Fibroblast of lung (primary cell): Measurements from ENCODE around the gene COX8A. TPM values are rescaled to one million over a fixed set of nuclear protein-coding genes. Genes with fewer than 3 reads are reported as not detected.
A peak's percentile ranks its signal among the peaks of the same experiment; 100 is the strongest.

ENCODE experiments used
- DNase-seq, 2 donors: peaks; one replicate each; pipeline versions ENCODE4 v3.0.0 to v3.0.0-alpha.2; 2010; ENCODE audit warnings: low read depth in 2 of 2
- H2AFZ ChIP-seq: 2 replicates; pipeline ENCODE4 v1.5.1; 2012; ENCODE audit warnings: low read length, control low read depth, inconsistent platforms
- H3K27ac ChIP-seq: 2 replicates; pipeline ENCODE4 v1.5.1; 2011; ENCODE audit warnings: low read length, control low read depth; ENCODE audit not compliant: insufficient read depth
- H3K27me3 ChIP-seq: 2 replicates; pipeline ENCODE4 v1.5.1; 2011; ENCODE audit warnings: mild to moderate bottlenecking, low read length; ENCODE audit not compliant: control insufficient read depth, insufficient read depth
- H3K36me3 ChIP-seq: 2 replicates; pipeline ENCODE4 v1.5.1; 2011; ENCODE audit warnings: low read length; ENCODE audit not compliant: control insufficient read depth, insufficient read depth
- H3K4me1 ChIP-seq: 2 replicates; pipeline ENCODE4 v1.5.1; 2011; ENCODE audit warnings: low read length; ENCODE audit not compliant: control insufficient read depth, insufficient read depth; ENCODE audit errors: extremely low read depth
- H3K4me2 ChIP-seq: 2 replicates; pipeline ENCODE4 v1.5.1; 2011; ENCODE audit warnings: low read length, control low read depth; ENCODE audit not compliant: insufficient read depth; ENCODE audit errors: extremely low read depth
- H3K4me3 ChIP-seq, 4 experiments: fragments of 200-600 bp in 1 of 4; sonication (generic) in 1 of 4; replicated peaks in 1 of 4; 2 replicates each; pipeline ENCODE4 v1.5.1; 2011 to 2016; ENCODE audit warnings: low read length in 4 of 4, low read depth in 3 of 4, mild to moderate bottlenecking in 3 of 4, control low read depth in 2 of 4, inconsistent platforms in 1 of 4, mixed read lengths in 1 of 4; ENCODE audit not compliant: insufficient read depth in 1 of 4; ENCODE audit errors: control extremely low read depth in 1 of 4
- H3K79me2 ChIP-seq: 2 replicates; pipeline ENCODE4 v1.5.1; 2012; ENCODE audit warnings: mild to moderate bottlenecking, low read length, inconsistent platforms; ENCODE audit not compliant: control insufficient read depth, insufficient read depth
- H3K9ac ChIP-seq: 2 replicates; pipeline ENCODE4 v1.5.1; 2011; ENCODE audit warnings: mild to moderate bottlenecking, low read length, control low read depth; ENCODE audit not compliant: insufficient read depth
- H3K9me3 ChIP-seq: 2 replicates; pipeline ENCODE4 v1.5.1; 2012; ENCODE audit warnings: low read depth, low read length; ENCODE audit not compliant: control insufficient read depth, insufficient read depth
- H4K20me1 ChIP-seq: 2 replicates; pipeline ENCODE4 v1.5.1; 2011; ENCODE audit warnings: low read length; ENCODE audit not compliant: control insufficient read depth, insufficient read depth; ENCODE audit errors: extremely low read depth
- EZH2 ChIP-seq: IDR thresholded peaks from 2 replicates; pipeline ENCODE4 v1.5.1; 2012; ENCODE audit warnings: low read length, control low read depth, mild to moderate bottlenecking; ENCODE audit errors: missing control alignments
- polyA plus RNA-seq, 2 donors: library from polyadenylated mRNA; depleted of rRNA in 1 of 2; stranded (reverse) in 1 of 2; unstranded in 1 of 2; fragments of >200 nt; gene quantifications; 2 replicates each; pipeline ENCODE4 v1.2.1, GENCODE V29; 2011 to 2012; ENCODE audit warnings: missing spikeins in 1 of 2
- total RNA-seq: library from RNA; depleted of rRNA; stranded (reverse); fragments of >200 nt; gene quantifications from 2 replicates; pipeline ENCODE4 v1.2.1, GENCODE V29; 2014
- TF ChIP-seq, protein P1 (sequence below), 2 donors: IDR thresholded peaks in 1 of 2; conservative IDR thresholded peaks in 1 of 2; 1 replicate in 1 of 2; 2 replicates in 1 of 2; pipeline ENCODE4 v1.5.1; 2011 to 2012; ENCODE audit warnings: low read length in 2 of 2, control low read depth in 1 of 2, inconsistent platforms in 1 of 2, low read depth in 1 of 2, mild to moderate bottlenecking in 1 of 2

The COX8A gene
- total and polyA plus RNA-seq, 2 donors (not counting 1 experiment from before 2014, with no cell fraction given) = 200 to 409 TPM

DNA sequence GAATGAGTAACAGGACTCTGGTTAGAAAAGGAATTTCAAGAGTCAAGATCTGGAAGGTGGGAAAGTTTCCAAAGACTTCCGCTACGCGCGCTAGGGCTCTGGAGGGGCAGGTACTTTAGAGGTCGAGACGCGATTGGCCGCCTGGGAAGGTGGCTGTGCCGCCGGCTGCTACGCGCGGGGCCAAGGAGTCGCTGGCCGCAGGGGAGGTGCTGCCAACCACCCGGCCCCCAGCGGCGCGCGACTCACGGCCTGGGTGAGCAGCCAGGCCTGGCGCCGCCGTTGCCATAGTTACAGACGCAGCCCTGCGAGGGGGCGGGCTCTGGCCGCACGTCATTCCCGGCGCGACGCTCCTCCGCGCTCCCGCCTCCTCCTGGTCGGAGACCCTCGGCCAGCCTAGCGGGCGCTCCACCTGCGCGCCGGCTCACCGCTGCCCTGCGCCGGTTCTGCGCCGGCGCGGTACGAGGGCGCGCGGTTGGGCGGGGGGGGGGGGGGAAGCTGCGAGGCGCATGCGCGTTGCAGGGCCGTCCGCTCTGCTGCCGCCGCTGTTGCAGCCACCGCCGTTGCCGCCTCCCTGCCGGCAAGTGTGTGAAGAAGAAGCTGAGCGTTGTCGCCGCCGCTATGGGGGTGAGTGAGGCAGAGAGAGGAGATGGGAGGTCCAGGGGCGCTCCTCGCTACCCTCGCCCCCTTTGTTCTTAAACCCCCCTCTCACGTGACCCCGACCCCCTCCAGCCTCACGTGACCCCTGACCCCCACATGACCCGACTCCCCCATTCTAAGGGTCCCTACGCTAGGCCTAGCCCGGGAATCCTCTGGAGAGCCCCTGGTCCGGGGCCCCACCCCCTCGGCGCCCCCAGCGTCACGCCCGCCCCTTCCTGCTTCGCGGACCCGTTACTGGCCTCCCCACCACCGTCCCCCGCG, 35.7 kb upstream of the COX8A start, which contains the start of gene NAA40:
NAA40 (plus strand) TSS at position 524 of the 918 bp plus-strand sequence; CDS start at position 619, 95 bp downstream.
- H3K9ac ChIP-seq = peak within 1 kb of the TSS; percentile 66
- peak within 1 kb of the TSS; percentile 64 for H3K27ac ChIP-seq
- peak within 1 kb of the TSS; percentile 86 for H2AFZ ChIP-seq
- no peaks in the 10 kb centered on the region for H3K4me1 ChIP-seq
- H3K36me3 ChIP-seq = no peaks in the 10 kb centered on the region
- H3K4me2 ChIP-seq = peak within 1 kb of the TSS; percentile 98
- H3K9me3 ChIP-seq = no peaks in the 10 kb centered on the region
- peaks cover 16% of the 10 kb centered on the region for H3K79me2 ChIP-seq
- TF ChIP-seq, protein P1, sequence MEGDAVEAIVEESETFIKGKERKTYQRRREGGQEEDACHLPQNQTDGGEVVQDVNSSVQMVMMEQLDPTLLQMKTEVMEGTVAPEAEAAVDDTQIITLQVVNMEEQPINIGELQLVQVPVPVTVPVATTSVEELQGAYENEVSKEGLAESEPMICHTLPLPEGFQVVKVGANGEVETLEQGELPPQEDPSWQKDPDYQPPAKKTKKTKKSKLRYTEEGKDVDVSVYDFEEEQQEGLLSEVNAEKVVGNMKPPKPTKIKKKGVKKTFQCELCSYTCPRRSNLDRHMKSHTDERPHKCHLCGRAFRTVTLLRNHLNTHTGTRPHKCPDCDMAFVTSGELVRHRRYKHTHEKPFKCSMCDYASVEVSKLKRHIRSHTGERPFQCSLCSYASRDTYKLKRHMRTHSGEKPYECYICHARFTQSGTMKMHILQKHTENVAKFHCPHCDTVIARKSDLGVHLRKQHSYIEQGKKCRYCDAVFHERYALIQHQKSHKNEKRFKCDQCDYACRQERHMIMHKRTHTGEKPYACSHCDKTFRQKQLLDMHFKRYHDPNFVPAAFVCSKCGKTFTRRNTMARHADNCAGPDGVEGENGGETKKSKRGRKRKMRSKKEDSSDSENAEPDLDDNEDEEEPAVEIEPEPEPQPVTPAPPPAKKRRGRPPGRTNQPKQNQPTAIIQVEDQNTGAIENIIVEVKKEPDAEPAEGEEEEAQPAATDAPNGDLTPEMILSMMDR (conservative IDR thresholded peaks at IDR 0.05 in 1 of 2, IDR thresholded peaks at IDR 0.05 in 1 of 2; ENCODE audit: low read depth in 1 of 2, low read length in 2 of 2) = no peak
- no peak for TF ChIP-seq EZH2
- no peaks in the 10 kb centered on the region for H3K27me3 ChIP-seq
- peak; percentile 91 to 93 for DNase-seq
- no peaks in the 10 kb centered on the region for H4K20me1 ChIP-seq
- H3K4me3 ChIP-seq = peak within 1 kb of the TSS; percentile 82 to 90 (median 86)

DNA sequence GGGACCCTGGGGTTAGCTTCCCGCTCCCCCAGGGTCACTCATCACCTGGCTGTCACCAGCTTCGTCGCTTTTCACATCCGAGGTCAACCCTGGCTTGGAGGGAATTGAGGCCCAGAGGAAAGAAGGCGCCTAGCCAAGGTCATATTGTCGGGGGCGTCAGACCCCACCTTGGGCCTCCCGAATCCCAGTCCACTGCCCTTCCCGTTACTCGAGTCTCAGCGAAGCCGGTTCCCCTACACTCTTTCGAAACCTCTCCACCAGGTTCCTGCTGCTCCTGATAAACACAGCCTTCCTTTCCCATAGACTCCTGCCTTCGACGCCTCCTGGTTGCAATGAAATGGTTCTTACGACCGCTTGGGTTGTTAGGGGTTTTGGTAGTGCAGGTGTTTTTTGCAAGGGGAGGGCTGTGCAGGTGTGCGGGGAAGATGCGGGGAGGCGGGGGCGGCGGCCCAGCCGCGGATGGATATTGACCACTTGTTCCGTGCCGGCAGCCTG, 35.0 kb upstream of the COX8A start:
- TF ChIP-seq, protein P1 (conservative IDR thresholded peaks at IDR 0.05 in 1 of 2, IDR thresholded peaks at IDR 0.05 in 1 of 2; ENCODE audit: low read depth in 1 of 2, low read length in 2 of 2) = no peak
- TF ChIP-seq EZH2 = no peak
- Histone ChIP-seq H3K4me2 (peak overlapping the region; percentile 98), H3K4me1 (peaks cover 2% of the 10 kb centered on the region), H2AFZ (peak overlapping the region; percentile 66), H3K9me3 (no peaks in the 10 kb centered on the region), H3K36me3 (no peaks in the 10 kb centered on the region), H3K9ac (peak overlapping the region; percentile 66), H3K27me3 (no peaks in the 10 kb centered on the region), H3K4me3 (peak overlapping the region; percentile 82 to 90 (median 86)), H3K79me2 (peaks cover 16% of the 10 kb centered on the region), H4K20me1 (no peaks in the 10 kb centered on the region), H3K27ac (peak overlapping the region; percentile 56)
- peak in 1 of 2 donors; percentile 25 for DNase-seq

DNA sequence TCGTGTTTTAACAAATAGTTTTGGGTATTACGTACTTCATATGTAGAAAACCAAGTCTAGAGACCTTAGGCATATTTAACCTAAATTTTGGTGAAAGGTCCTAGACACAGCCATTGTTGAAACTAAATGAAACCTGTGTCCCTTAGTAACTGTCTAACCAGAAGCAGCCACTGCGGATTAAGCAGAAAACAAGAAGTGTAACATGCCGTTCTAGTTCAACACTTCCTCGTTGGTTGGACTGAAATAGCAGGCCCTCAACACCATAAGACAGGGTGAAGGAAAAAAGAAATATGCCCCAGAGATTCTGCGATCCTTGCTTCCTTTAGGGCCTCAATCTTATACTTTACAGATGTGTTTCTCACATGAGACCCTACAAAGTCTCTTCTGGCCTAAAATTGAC, 33.6 kb upstream of the COX8A start:
- no peak for DNase-seq

More for the DNA sequence above, 33.6 kb upstream of the COX8A start:
- no peaks in the 10 kb centered on the region for H4K20me1 ChIP-seq
- no peak overlapping the region for H3K9ac ChIP-seq
- H3K4me3 ChIP-seq = no peak overlapping the region
- no peak overlapping the region for H3K4me2 ChIP-seq
- H3K27me3 ChIP-seq = no peaks in the 10 kb centered on the region
- H3K27ac ChIP-seq = no peak overlapping the region
- H3K79me2 ChIP-seq = peaks cover 16% of the 10 kb centered on the region
- H3K9me3 ChIP-seq = no peaks in the 10 kb centered on the region
- no peak for TF ChIP-seq EZH2
- TF ChIP-seq, protein P1 (conservative IDR thresholded peaks at IDR 0.05 in 1 of 2, IDR thresholded peaks at IDR 0.05 in 1 of 2; ENCODE audit: low read depth in 1 of 2, low read length in 2 of 2) = no peak
- H3K4me1 ChIP-seq = peaks cover 12% of the 10 kb centered on the region
- H3K36me3 ChIP-seq = no peaks in the 10 kb centered on the region
- no peak overlapping the region for H2AFZ ChIP-seq
